IPS-18a (cell line): ENCODE data around the gene SOX6.

Experiments
- H3K27ac ChIP-seq: one replicate; pipeline ENCODE4 v1.5.1; 2013; ENCODE audit warnings: low read length
- H3K27me3 ChIP-seq: one replicate; pipeline ENCODE4 v1.6.1; 2013; ENCODE audit warnings: mild to moderate bottlenecking, low read length; ENCODE audit not compliant: control insufficient read depth, insufficient read depth
- H3K36me3 ChIP-seq: one replicate; pipeline ENCODE4 v1.6.1; 2013; ENCODE audit warnings: low read depth, low read length; ENCODE audit not compliant: control insufficient read depth
- H3K4me1 ChIP-seq: one replicate; pipeline ENCODE4 v1.6.1; 2013; ENCODE audit warnings: low read depth, low read length; ENCODE audit not compliant: control insufficient read depth
- H3K4me3 ChIP-seq: one replicate; pipeline ENCODE4 v1.5.1; 2013; ENCODE audit warnings: low read length
- H3K9ac ChIP-seq: one replicate; pipeline ENCODE4 v1.6.1; 2013; ENCODE audit warnings: mild to moderate bottlenecking, low read length, moderate library complexity
- H3K9me3 ChIP-seq: one replicate; pipeline ENCODE4 v1.6.1; 2013; ENCODE audit warnings: low read depth, low read length; ENCODE audit not compliant: control insufficient read depth

SOX6 gene

DNA sequence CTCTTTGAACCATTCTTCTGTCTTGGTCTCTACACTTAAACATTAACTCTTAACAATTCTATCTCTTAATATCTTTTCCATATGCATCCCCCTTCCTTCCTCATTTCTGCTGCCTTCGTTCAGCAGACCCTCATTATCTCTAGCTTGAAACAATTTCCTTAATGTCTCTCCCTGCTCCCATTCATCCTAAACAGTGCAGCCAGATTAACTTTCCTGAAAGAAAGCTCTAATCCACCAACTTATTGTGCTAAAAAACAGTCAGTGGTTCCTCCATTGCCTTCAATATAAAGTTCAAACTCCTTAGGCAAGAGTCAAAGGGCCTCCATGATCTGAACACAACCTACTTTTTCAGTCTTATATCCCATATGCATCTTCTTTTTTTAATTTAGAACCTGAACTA, 42.5 kb downstream of the SOX6 start:
- H3K4me1 ChIP-seq: no peaks in the 10 kb centered on the region
- no peaks in the 10 kb centered on the region for H3K27me3 ChIP-seq
- no peak overlapping the region for H3K4me3 ChIP-seq
- H3K9ac ChIP-seq: no peak overlapping the region
- H3K27ac ChIP-seq: no peak overlapping the region
- no peaks in the 10 kb centered on the region for H3K36me3 ChIP-seq
- no peaks in the 10 kb centered on the region for H3K9me3 ChIP-seq

GRCh38 chr11:16312233-16312765, 44.0 kb downstream of the SOX6 start:
- H3K4me1 ChIP-seq: no peaks in the 10 kb centered on the region
- no peaks in the 10 kb centered on the region for H3K36me3 ChIP-seq
- H3K9me3 ChIP-seq: no peaks in the 10 kb centered on the region
- H3K27ac ChIP-seq: no peak overlapping the region
- H3K4me3 ChIP-seq: no peak overlapping the region
- no peaks in the 10 kb centered on the region for H3K27me3 ChIP-seq
- no peak overlapping the region for H3K9ac ChIP-seq

- Histone ChIP-seq H3K27me3 (no peaks in the 10 kb centered on the region), H3K4me1 (no peaks in the 10 kb centered on the region), H3K27ac (no peak overlapping the region), H3K4me3 (no peak overlapping the region), H3K9ac (no peak overlapping the region), H3K36me3 (no peaks in the 10 kb centered on the region), H3K9me3 (no peaks in the 10 kb centered on the region)
Observed at GRCh38 chr11:16311831-16312230, 44.5 kb downstream of the SOX6 start.

- no peaks in the 10 kb centered on the region for H3K36me3 ChIP-seq
- no peak overlapping the region for H3K27ac ChIP-seq
- no peaks in the 10 kb centered on the region for H3K27me3 ChIP-seq
- H3K4me3 ChIP-seq: no peak overlapping the region
- H3K9ac ChIP-seq: no peak overlapping the region
- no peaks in the 10 kb centered on the region for H3K9me3 ChIP-seq
- H3K4me1 ChIP-seq: no peaks in the 10 kb centered on the region
Observed at GRCh38 chr11:16310943-16311342, 45.4 kb downstream of the SOX6 start.

- H3K27me3 ChIP-seq: no peaks in the 10 kb centered on the region
Observed at GRCh38 chr11:16309226-16309625, 47.1 kb downstream of the SOX6 start.

DNA sequence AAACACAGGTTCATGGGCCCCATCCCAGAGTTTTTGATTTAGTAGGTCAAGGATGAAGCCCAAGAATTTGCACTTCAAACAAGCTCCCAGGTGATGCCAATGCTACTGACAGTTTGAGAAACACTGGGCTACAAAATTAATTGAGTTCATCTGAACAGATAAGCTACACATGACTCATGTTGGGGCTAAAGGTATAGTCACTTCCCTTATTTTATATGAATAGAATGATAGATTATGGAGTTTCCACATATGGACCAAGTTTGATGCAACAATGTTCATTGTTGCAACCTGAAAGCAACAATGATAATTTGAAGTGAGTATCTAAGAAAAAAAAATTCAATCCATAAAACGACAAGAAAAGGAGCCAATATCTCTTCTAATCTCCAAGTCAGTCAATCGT, 54.9 kb downstream of the SOX6 start:
- no peak overlapping the region for H3K27ac ChIP-seq
- no peaks in the 10 kb centered on the region for H3K9me3 ChIP-seq
- no peaks in the 10 kb centered on the region for H3K4me1 ChIP-seq
- no peak overlapping the region for H3K9ac ChIP-seq
- no peak overlapping the region for H3K4me3 ChIP-seq
- no peaks in the 10 kb centered on the region for H3K36me3 ChIP-seq
- no peaks in the 10 kb centered on the region for H3K27me3 ChIP-seq

More at GRCh38 chr11:16309226-16309625, 47.1 kb downstream of the SOX6 start:
- no peaks in the 10 kb centered on the region for H3K36me3 ChIP-seq
- H3K9me3 ChIP-seq: no peaks in the 10 kb centered on the region
- no peak overlapping the region for H3K9ac ChIP-seq
- no peak overlapping the region for H3K4me3 ChIP-seq
- no peaks in the 10 kb centered on the region for H3K4me1 ChIP-seq
- no peak overlapping the region for H3K27ac ChIP-seq

GRCh38 chr11:16299884-16300782, 56.2 kb downstream of the SOX6 start:
- Histone ChIP-seq H3K9ac (no peak overlapping the region), H3K4me3 (no peak overlapping the region), H3K4me1 (no peaks in the 10 kb centered on the region)

DNA sequence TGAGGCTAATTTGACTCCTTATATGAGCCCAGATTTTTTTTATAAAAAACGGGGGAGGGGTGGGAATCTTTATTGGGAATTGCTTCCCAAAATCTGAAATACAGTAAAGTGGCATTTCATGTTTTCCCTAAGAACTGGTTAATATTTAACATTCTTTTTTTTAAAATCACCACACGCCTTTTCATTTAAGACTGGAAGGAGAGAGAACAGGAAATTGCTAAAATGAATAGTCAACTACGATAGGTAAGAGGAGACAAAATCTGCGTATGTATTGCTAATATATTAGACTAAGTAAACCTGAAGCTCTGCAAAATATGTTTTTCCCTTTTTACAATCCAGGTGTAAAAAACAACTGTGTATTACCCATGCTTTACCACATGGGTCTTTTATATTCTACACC, 57.0 kb downstream of the SOX6 start:
- H3K36me3 ChIP-seq: no peaks in the 10 kb centered on the region
- H3K4me1 ChIP-seq: no peaks in the 10 kb centered on the region
- no peaks in the 10 kb centered on the region for H3K9me3 ChIP-seq
- no peaks in the 10 kb centered on the region for H3K27me3 ChIP-seq
- no peak overlapping the region for H3K9ac ChIP-seq
- H3K27ac ChIP-seq: no peak overlapping the region
- H3K4me3 ChIP-seq: no peak overlapping the region

More at GRCh38 chr11:16299884-16300782, 56.2 kb downstream of the SOX6 start:
- Histone ChIP-seq H3K27me3 (no peaks in the 10 kb centered on the region), H3K36me3 (no peaks in the 10 kb centered on the region), H3K9me3 (no peaks in the 10 kb centered on the region), H3K27ac (no peak overlapping the region)

DNA sequence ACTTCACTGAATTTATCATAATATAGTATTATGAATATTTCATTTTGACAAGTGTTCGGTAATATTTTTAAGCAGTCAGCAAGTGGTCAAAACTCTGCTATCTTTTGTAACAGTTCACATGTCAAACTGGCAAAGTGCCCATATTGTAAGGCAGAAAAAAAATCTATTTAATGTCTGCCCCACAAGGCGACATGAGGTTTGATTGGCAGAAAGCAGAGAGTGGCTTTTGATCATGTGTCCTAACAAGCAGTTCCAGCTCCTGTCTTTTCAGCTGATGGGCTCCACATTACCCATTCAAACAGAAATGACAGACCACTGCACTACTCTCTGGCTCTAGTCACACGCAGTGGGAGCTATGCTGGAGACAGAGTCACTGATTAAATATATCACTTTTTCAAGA, 59.0 kb downstream of the SOX6 start:
- Histone ChIP-seq H3K4me3 (no peak overlapping the region), H3K9me3 (no peaks in the 10 kb centered on the region), H3K4me1 (peaks cover 5% of the 10 kb centered on the region), H3K27ac (no peak overlapping the region), H3K27me3 (no peaks in the 10 kb centered on the region), H3K9ac (no peak overlapping the region), H3K36me3 (no peaks in the 10 kb centered on the region)

DNA sequence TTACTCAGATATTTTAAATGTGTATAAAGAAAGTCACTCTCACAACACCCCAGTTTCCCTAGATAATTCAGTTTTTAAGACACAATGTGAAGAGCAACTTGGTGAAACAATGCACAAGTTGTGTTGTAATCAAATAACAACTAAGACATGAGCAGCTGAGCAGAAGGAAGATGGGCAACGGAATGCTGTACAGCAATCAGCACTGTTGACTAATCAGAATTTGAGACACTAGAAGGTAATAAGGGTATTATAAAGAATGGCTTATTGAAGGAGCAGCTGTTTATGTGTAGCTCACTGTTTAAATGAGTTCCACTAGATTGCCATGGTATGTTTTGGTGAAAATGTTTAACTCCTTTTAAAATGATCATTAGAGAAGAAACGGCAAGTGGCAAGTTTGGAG, 60.1 kb downstream of the SOX6 start:
- H3K27me3 ChIP-seq: no peaks in the 10 kb centered on the region
- H3K9me3 ChIP-seq: no peaks in the 10 kb centered on the region
- no peak overlapping the region for H3K4me3 ChIP-seq
- no peak overlapping the region for H3K27ac ChIP-seq
- no peak overlapping the region for H3K9ac ChIP-seq
- H3K36me3 ChIP-seq: no peaks in the 10 kb centered on the region
- H3K4me1 ChIP-seq: peaks cover 5% of the 10 kb centered on the region

- Histone ChIP-seq H3K27ac (no peak overlapping the region), H3K27me3 (no peaks in the 10 kb centered on the region), H3K36me3 (no peaks in the 10 kb centered on the region), H3K9me3 (no peaks in the 10 kb centered on the region), H3K4me1 (peaks cover 5% of the 10 kb centered on the region), H3K4me3 (no peak overlapping the region), H3K9ac (no peak overlapping the region)
Observed at GRCh38 chr11:16295592-16295991, 60.8 kb downstream of the SOX6 start.

DNA sequence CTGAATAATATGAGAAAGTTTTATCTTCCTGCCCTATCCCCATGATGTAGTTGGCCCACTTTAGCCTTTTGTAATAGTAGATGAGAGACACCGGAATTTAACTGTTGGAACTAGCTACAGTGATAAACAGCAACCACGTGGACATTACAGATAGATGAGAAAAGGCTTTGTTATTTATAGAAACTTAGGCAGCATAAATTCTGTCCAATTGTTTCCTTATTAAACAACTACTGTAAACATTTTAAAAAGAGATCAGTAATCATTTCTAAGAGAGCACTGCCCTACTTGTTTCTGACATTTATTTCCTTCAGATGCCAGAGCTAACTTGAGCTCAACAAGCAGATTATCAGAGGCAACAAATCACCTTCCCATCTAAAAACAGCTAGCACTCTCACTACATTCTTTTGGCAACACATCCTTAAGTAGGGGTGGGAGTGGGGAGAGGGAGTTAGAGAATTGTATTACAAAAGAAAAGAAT, 63.1 kb downstream of the SOX6 start:
- no peak overlapping the region for H3K27ac ChIP-seq
- no peaks in the 10 kb centered on the region for H3K36me3 ChIP-seq
- H3K4me1 ChIP-seq: peaks cover 5% of the 10 kb centered on the region
- H3K4me3 ChIP-seq: no peak overlapping the region
- H3K9me3 ChIP-seq: no peaks in the 10 kb centered on the region
- H3K27me3 ChIP-seq: no peaks in the 10 kb centered on the region
- no peak overlapping the region for H3K9ac ChIP-seq
